ENCODE data around the gene CCDC74B.
"Not testable (repeated sequence)": the region's sequence is repeated elsewhere in the genome, so short reads cannot be mapped to it uniquely, and the experiment has no call there.

CCDC74B gene

GRCh38 chr2:130145006-130145414 is at the start of gene CCDC74B:
CCDC74B (minus strand) TSS chr2:130145112; CDS start chr2:130144996, 116 bp downstream.
- Histone ChIP-seq H3K4me2 (ENCODE audit: low read length) (peak within 1 kb of the TSS; percentile 47), H2AFZ (peak within 1 kb of the TSS; percentile 83), H3K4me3 (ENCODE audit: low read depth, low read length) (peak within 1 kb of the TSS; percentile 34), H3K27ac (peak within 1 kb of the TSS; percentile 62)
- H3K4me1 ChIP-seq; H3K9me3 ChIP-seq (ENCODE audit: control insufficient read depth, low read length); H3K79me2 ChIP-seq; H3K36me3 ChIP-seq (ENCODE audit: control insufficient read depth, insufficient read depth, low read length); H3K27me3 ChIP-seq (ENCODE audit: control insufficient read depth, insufficient read depth, low read length); H3K9ac ChIP-seq: not testable (repeated sequence)

- H3K79me2 ChIP-seq; H3K9me3 ChIP-seq (ENCODE audit: control insufficient read depth, low read length); H3K4me3 ChIP-seq (ENCODE audit: low read depth, low read length); H3K4me2 ChIP-seq (ENCODE audit: low read length); H3K36me3 ChIP-seq (ENCODE audit: control insufficient read depth, insufficient read depth, low read length); H2AFZ ChIP-seq; H3K9ac ChIP-seq; H3K27ac ChIP-seq; H3K4me1 ChIP-seq; H3K27me3 ChIP-seq (ENCODE audit: control insufficient read depth, insufficient read depth, low read length): not testable (repeated sequence)
These were observed 48.9 kb upstream of the CCDC74B start for GRCh38 chr2:130193824-130194223.

GRCh38 chr2:130192451-130192850 is 47.5 kb upstream of the CCDC74B start:
- H3K27ac ChIP-seq; H3K36me3 ChIP-seq (ENCODE audit: control insufficient read depth, insufficient read depth, low read length); H3K9me3 ChIP-seq (ENCODE audit: control insufficient read depth, low read length); H3K27me3 ChIP-seq (ENCODE audit: control insufficient read depth, insufficient read depth, low read length); H3K79me2 ChIP-seq; H3K4me1 ChIP-seq; H3K4me3 ChIP-seq (ENCODE audit: low read depth, low read length); H3K4me2 ChIP-seq (ENCODE audit: low read length); H3K9ac ChIP-seq; H2AFZ ChIP-seq: not testable (repeated sequence)

GRCh38 chr2:130191319-130191718 is 46.4 kb upstream of the CCDC74B start:
- H3K4me1 ChIP-seq; H3K36me3 ChIP-seq (ENCODE audit: control insufficient read depth, insufficient read depth, low read length); H3K27ac ChIP-seq; H3K4me2 ChIP-seq (ENCODE audit: low read length); H3K9ac ChIP-seq; H3K9me3 ChIP-seq (ENCODE audit: control insufficient read depth, low read length); H2AFZ ChIP-seq; H3K4me3 ChIP-seq (ENCODE audit: low read depth, low read length); H3K27me3 ChIP-seq (ENCODE audit: control insufficient read depth, insufficient read depth, low read length); H3K79me2 ChIP-seq: not testable (repeated sequence)

- Histone ChIP-seq H3K9me3 (ENCODE audit: control insufficient read depth, low read length) (no peaks in the 10 kb centered on the region), H2AFZ (no peak overlapping the region), H3K36me3 (ENCODE audit: control insufficient read depth, insufficient read depth, low read length) (no peaks in the 10 kb centered on the region)
These were observed 45.3 kb upstream of the CCDC74B start for GRCh38 chr2:130190237-130190636.

GRCh38 chr2:130188958-130189357 is 44.0 kb upstream of the CCDC74B start:
- not testable (repeated sequence) for H3K36me3 ChIP-seq (ENCODE audit: control insufficient read depth, insufficient read depth, low read length); H3K27me3 ChIP-seq (ENCODE audit: control insufficient read depth, insufficient read depth, low read length); H3K4me3 ChIP-seq (ENCODE audit: low read depth, low read length); H2AFZ ChIP-seq; H3K9me3 ChIP-seq (ENCODE audit: control insufficient read depth, low read length); H3K9ac ChIP-seq; H3K79me2 ChIP-seq; H3K27ac ChIP-seq; H3K4me2 ChIP-seq (ENCODE audit: low read length)
- H3K4me1 ChIP-seq, result peaks cover 12% of the 10 kb centered on the region

More at GRCh38 chr2:130190237-130190636, 45.3 kb upstream of the CCDC74B start:
- no peak overlapping the region for H3K9ac ChIP-seq
- no peak overlapping the region for H3K4me2 ChIP-seq (ENCODE audit: low read length)
- no peak overlapping the region for H3K27ac ChIP-seq
- H3K27me3 ChIP-seq (ENCODE audit: control insufficient read depth, insufficient read depth, low read length), result no peaks in the 10 kb centered on the region
- H3K79me2 ChIP-seq, result no peaks in the 10 kb centered on the region
- no peak overlapping the region for H3K4me3 ChIP-seq (ENCODE audit: low read depth, low read length)
- TF ChIP-seq CTCF (IDR thresholded peaks at IDR 0.05), result no peak
- peaks cover 3% of the 10 kb centered on the region for H3K4me1 ChIP-seq

- H3K4me3 ChIP-seq (ENCODE audit: low read depth, low read length); H3K79me2 ChIP-seq; H3K27me3 ChIP-seq (ENCODE audit: control insufficient read depth, insufficient read depth, low read length); H2AFZ ChIP-seq; H3K4me2 ChIP-seq (ENCODE audit: low read length); H3K27ac ChIP-seq; H3K36me3 ChIP-seq (ENCODE audit: control insufficient read depth, insufficient read depth, low read length); H3K9ac ChIP-seq; H3K9me3 ChIP-seq (ENCODE audit: control insufficient read depth, low read length): not testable (repeated sequence)
- peaks cover 15% of the 10 kb centered on the region for H3K4me1 ChIP-seq
These were observed 43.2 kb upstream of the CCDC74B start for GRCh38 chr2:130187859-130188792.
